ENCODE measurements around the gene RPAP2. TPM values are rescaled to one million over a fixed set of nuclear protein-coding genes. Genes with fewer than 3 reads are reported as not detected.

RPAP2 gene
- total RNA-seq, 4 donors from 2014 or later = 3.8 to 9.2 (median 8.6) TPM

DNA sequence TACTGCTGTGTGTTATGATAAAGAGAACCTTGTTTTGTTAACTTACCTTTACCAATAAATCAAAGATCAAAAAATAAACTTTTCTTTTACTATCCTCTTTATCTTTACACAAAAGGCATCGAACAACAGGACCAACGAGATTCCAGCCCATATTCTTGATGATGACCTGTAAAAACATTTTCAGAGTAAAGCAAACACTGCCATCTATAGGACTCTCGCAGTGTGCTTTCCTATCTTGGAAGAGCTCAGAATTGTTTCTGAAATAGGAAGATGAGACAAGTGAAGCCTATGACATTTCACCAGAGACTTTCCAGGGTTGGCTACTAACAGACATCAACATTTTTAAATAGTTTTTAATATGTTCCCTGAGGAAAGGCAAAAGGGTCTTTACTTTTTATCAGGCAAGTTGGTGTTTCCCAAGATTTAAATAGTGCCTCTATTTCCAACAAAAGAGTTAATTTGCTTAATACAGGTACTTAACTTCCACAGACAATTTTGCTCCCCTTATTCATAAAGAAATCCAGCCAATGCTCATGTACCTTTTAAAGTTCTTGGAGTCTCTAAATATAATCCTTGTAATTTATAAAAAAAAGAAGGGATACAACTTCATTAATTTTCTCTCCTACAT lies 7.4 kb upstream of the RPAP2 start:
- TF ChIP-seq CTCF (IDR thresholded peaks at IDR 0.05; ENCODE audit: low read depth) = no peak

DNA sequence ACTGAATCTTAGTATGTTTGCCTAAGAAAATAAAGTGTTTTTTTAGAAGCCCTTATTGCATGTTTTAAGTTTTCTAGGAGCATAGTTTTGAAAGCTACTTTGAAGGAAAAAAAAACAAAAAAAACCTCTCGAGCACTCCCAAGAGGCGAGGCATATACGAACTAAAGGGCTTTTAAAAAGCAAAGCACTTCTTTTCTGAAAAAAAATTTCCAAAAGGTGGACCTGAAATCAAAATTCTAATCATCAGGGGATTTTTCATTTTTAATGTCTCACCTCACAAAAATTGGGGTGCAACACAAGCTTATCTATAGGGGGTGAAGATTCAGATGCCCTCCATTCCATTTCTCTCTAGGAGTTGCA lies 666 bp upstream of the RPAP2 start:
- TF ChIP-seq CTCF (IDR thresholded peaks at IDR 0.05; ENCODE audit: low read depth) = no peak

GRCh38 chr1:92299477-92300150 lies 755 bp downstream of the RPAP2 start:
- TF ChIP-seq CTCF (IDR thresholded peaks at IDR 0.05; ENCODE audit: low read depth) = no peak

- TF ChIP-seq CTCF (IDR thresholded peaks at IDR 0.05; ENCODE audit: low read depth) = no peak
These were observed 2.2 kb downstream of the RPAP2 start for GRCh38 chr1:92301021-92301420.

DNA sequence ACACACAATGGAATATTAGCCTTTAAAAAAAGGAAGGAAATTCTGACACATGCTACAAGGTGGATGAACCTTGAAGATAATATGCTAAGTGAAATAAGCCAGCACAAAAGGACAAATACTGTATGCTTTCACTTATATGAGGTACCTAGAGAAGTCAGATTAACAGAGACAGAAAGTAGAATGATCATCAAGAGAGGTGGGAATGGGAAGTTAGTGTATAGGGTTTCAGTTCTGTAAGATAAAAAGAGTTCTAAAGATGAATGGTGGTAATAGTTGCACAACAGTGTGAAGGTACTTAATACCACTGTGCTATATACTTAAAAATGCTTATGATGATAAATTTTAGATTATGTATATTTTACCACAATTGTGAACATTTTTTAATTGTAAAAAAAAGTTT lies 7.2 kb downstream of the RPAP2 start:
- no peak for TF ChIP-seq CTCF (IDR thresholded peaks at IDR 0.05; ENCODE audit: low read depth)

DNA sequence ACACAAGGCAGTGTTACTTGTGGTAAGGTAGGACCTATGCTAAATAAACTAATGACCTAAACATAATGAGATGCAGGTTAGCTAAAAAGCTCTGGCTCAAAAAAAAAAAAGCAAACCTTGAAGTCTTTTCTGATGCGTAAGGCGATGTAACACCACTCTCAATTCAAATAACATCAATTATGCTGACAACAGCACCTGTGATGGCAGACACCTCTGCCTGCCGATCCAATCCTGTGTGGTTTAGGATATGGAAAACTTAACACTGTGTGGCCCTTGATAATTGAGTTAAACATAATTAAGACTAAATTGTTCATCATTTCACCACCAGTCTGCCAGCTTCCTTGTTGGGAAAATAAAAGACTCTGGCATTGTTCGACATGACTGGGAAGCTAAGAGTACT lies 9.1 kb downstream of the RPAP2 start:
- TF ChIP-seq CTCF (IDR thresholded peaks at IDR 0.05; ENCODE audit: low read depth) = no peak

DNA sequence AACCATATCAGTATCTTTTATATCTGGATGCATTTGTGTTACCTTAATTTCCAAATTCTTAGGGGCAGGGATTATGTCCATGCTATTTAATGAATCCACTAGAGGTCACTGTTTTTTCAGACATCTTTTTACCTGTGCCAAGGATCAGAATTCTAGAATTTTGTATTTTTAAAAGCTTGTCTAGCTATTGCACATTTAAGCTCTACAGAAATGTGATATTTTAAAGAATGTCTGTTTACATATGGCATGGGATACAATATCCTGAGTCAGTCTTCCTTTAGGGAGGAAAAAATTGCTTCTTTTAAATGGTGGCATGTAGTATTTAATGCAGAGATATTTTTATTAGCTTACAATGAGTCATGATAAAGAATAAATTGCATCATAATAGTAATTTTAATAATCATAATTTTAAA lies 11.3 kb downstream of the RPAP2 start:
- TF ChIP-seq CTCF (IDR thresholded peaks at IDR 0.05; ENCODE audit: low read depth) = no peak
